IMR-90 (cell line): ENCODE measurements around the gene ME1. TPM values are rescaled to one million over a fixed set of nuclear protein-coding genes. Genes with fewer than 3 reads are reported as not detected.

Source experiments
- ATAC-seq: fragments of 200-7000 bp; cut with Tn5 transposase; 2 replicates; pipeline ENCODE4 v1.9.1; 2020; ENCODE audit warnings: low read depth, mild to moderate bottlenecking, moderate library complexity
- BruUV-seq: library from RNA; stranded (reverse); fragments of 400-500 nt; replicated peaks from 2 replicates; lab custom pipeline; 2021; lab: Mats Ljungman, UMichigan
- CTCF ChIA-PET: fragments of 300-600 bp; formaldehyde crosslinking; extraction: SDS; loops from one replicate; lab custom pipeline; 2021; ENCODE audit warnings: antibody characterized with exemption; lab: Yijun Ruan, JAX
- POLR2A ChIA-PET: fragments of 300-600 bp; sonication (Branson Sonifier 250); formaldehyde crosslinking; loops from one replicate; lab custom pipeline; 2022; ENCODE audit warnings: antibody characterized with exemption; ENCODE audit not compliant: unreplicated experiment; lab: Charles Lee
- DNase-seq: peaks from one replicate; pipeline ENCODE4 v3.0.0; 2013
- H2AFZ ChIP-seq: replicated peaks from 2 replicates; pipeline ENCODE3; 2013; ENCODE audit warnings: low read length, mild to moderate bottlenecking; ENCODE audit not compliant: poor library complexity
- H2AK5ac ChIP-seq: 2 replicates; pipeline ENCODE4 v1.6.1; 2013; ENCODE audit warnings: low read depth, low read length, inconsistent platforms
- H2AK9ac ChIP-seq: replicated peaks from 2 replicates; pipeline ENCODE3; 2013; ENCODE audit warnings: mild to moderate bottlenecking, low read depth, low read length, moderate library complexity; ENCODE audit not compliant: poor library complexity
- H2BK120ac ChIP-seq: 2 replicates; pipeline ENCODE4 v1.6.1; 2013; ENCODE audit warnings: low read depth, low read length, inconsistent platforms
- H2BK15ac ChIP-seq: 3 replicates; pipeline ENCODE4 v1.6.1; 2013; ENCODE audit warnings: low read depth, low read length, inconsistent platforms
- H2BK20ac ChIP-seq: 2 replicates; pipeline ENCODE4 v1.6.1; 2013; ENCODE audit warnings: low read depth, mild to moderate bottlenecking, inconsistent platforms, low read length, moderate library complexity
- H2BK5ac ChIP-seq: 2 replicates; pipeline ENCODE4 v1.6.1; 2013; ENCODE audit warnings: mild to moderate bottlenecking, low read depth, low read length, inconsistent platforms; ENCODE audit not compliant: poor library complexity, severe bottlenecking
- H3K14ac ChIP-seq: replicated peaks from 2 replicates; pipeline ENCODE4 v1.6.1; 2013; ENCODE audit warnings: low read depth, low read length, inconsistent platforms
- H3K18ac ChIP-seq: 2 replicates; pipeline ENCODE4 v1.6.1; 2013; ENCODE audit warnings: low read depth, low read length, control low read depth
- H3K23ac ChIP-seq: 2 replicates; pipeline ENCODE4 v1.6.1; 2013; ENCODE audit warnings: low read depth, low read length, inconsistent platforms
- H3K27ac ChIP-seq: 2 replicates; pipeline ENCODE4 v1.5.1; 2013; ENCODE audit warnings: mild to moderate bottlenecking, control low read depth, low read length; ENCODE audit not compliant: insufficient read depth
- H3K27me3 ChIP-seq: 2 replicates; pipeline ENCODE4 v1.6.1; 2013; ENCODE audit warnings: low read length; ENCODE audit not compliant: control insufficient read depth, insufficient read depth
- H3K36me3 ChIP-seq: 2 replicates; pipeline ENCODE4 v1.6.1; 2013; ENCODE audit warnings: low read length, mixed read lengths; ENCODE audit not compliant: control insufficient read depth, insufficient read depth
- H3K4ac ChIP-seq: 2 replicates; pipeline ENCODE4 v1.6.1; 2013; ENCODE audit warnings: low read depth, low read length, inconsistent platforms
- H3K4me1 ChIP-seq: 2 replicates; pipeline ENCODE4 v1.6.1; 2013; ENCODE audit warnings: low read length, mixed read lengths; ENCODE audit not compliant: control insufficient read depth, insufficient read depth
- H3K4me2 ChIP-seq: 2 replicates; pipeline ENCODE4 v1.6.1; 2013; ENCODE audit warnings: low read depth, mild to moderate bottlenecking, control low read depth, low read length, moderate library complexity
- H3K4me3 ChIP-seq: 2 replicates; pipeline ENCODE4 v1.5.1; 2013; ENCODE audit warnings: low read depth, mild to moderate bottlenecking, control low read depth, low read length, moderate library complexity; ENCODE audit not compliant: insufficient read depth
- H3K56ac ChIP-seq: 2 replicates; pipeline ENCODE4 v1.6.1; 2013; ENCODE audit warnings: low read length, inconsistent platforms; ENCODE audit not compliant: insufficient read depth; ENCODE audit errors: extremely low read depth
- H3K79me1 ChIP-seq, 2 experiments: 2 replicates each; pipeline ENCODE4 v1.6.1; 2013; ENCODE audit warnings: low read length in 2 of 2, inconsistent platforms in 1 of 2, low read depth in 1 of 2
- H3K9ac ChIP-seq: 2 replicates; pipeline ENCODE4 v1.6.1; 2013; ENCODE audit warnings: low read depth, low read length, control low read depth
- H3K9me1 ChIP-seq: 2 replicates; pipeline ENCODE4 v1.6.1; 2013; ENCODE audit warnings: low read length, inconsistent platforms; ENCODE audit not compliant: insufficient read depth
- H3K9me3 ChIP-seq: 2 replicates; pipeline ENCODE4 v1.6.1; 2013; ENCODE audit warnings: low read length; ENCODE audit not compliant: control insufficient read depth, insufficient read depth
- H4K20me1 ChIP-seq: 2 replicates; pipeline ENCODE4 v1.6.1; 2013; ENCODE audit warnings: low read length, inconsistent platforms; ENCODE audit not compliant: insufficient read depth
- H4K5ac ChIP-seq: 2 replicates; pipeline ENCODE4 v1.6.1; 2013; ENCODE audit warnings: mild to moderate bottlenecking, low read depth, low read length, control low read depth
- H4K8ac ChIP-seq, 2 experiments: 2 replicates each; pipeline ENCODE4 v1.6.1; 2013; ENCODE audit warnings: low read depth in 2 of 2, low read length in 2 of 2, control low read depth in 1 of 2, inconsistent platforms in 1 of 2
- H4K91ac ChIP-seq: 2 replicates; pipeline ENCODE4 v1.6.1; 2013; ENCODE audit warnings: low read depth, low read length, inconsistent platforms; ENCODE audit not compliant: insufficient read depth
- CEBPB ChIP-seq: IDR thresholded peaks from 2 replicates; pipeline ENCODE4 v1.6.1; 2012; ENCODE audit warnings: low read depth, low read length, improper control_type of control experiment
- MXI1 ChIP-seq: IDR thresholded peaks from 2 replicates; pipeline ENCODE4 v1.6.1; 2012; ENCODE audit warnings: low read depth, mild to moderate bottlenecking, low read length, moderate library complexity, borderline replicate concordance
- WGBS, 2 experiments: methylation state at CpG; one replicate each; pipeline versions ENCODE4 v1.1.5 to v1.1.7; 2013; ENCODE audit warnings: missing lambda C conversion rate in 2 of 2; ENCODE audit not compliant: insufficient read length in 1 of 2; ENCODE audit errors: extremely low coverage in 2 of 2; 5-methylcytosine and 5-hydroxymethylcytosine counted together
- dilution Hi-C: fragments of 300-500 bp; cut with HindIII; formaldehyde crosslinking; loops from one replicate; pipeline ENCODE4 v1.14.3; 2018; ENCODE audit warnings: low sequenced_read_pairs; ENCODE audit not compliant: unreplicated experiment
- in situ Hi-C: fragments of 300-500 bp; cut with MboI; formaldehyde crosslinking; loops from 3 replicates; pipeline ENCODE4 v1.14.3; 2019; ENCODE audit warnings: low sequenced_read_pairs, inconsistent platforms, mixed read lengths
- intact Hi-C: fragments of 100-400 bp; cut with micrococcal nuclease; formaldehyde crosslinking; loops from 2 replicates; pipeline ENCODE4 v1.10.0; 2022
- polyA plus RNA-seq, 3 experiments: library from polyadenylated mRNA; depleted of rRNA; stranded (reverse); fragments of >200 nt; gene quantifications; 2 replicates each; pipeline ENCODE4 v1.2.3, GENCODE V29; 2012; ENCODE audit warnings: low replicate concordance in 1 of 3
- total RNA-seq: library from RNA; depleted of rRNA; stranded (reverse); fragments of >200 nt; gene quantifications from 2 replicates; pipeline ENCODE4 v1.2.3, GENCODE V29; 2012

Gene ME1
- total and polyA plus RNA-seq, 2 of the 4 experiments (the other 2 are of a cell fraction): 21.5 to 24.4 TPM

- no peaks in the 10 kb centered on the region for H3K36me3 ChIP-seq
- dilution Hi-C loops (no loop called here), intact Hi-C loops (no loop called here), in situ Hi-C loops (no loop called here)
- BruUV-seq: no TSS peak
- peaks cover 2% of the 10 kb centered on the region; the same call in 1 of the 2 replicates for H3K4me1 ChIP-seq
- ChIA-PET POLR2A (no interaction called here), CTCF (no interaction called here)
- no peak overlapping the region for H3K4me2 ChIP-seq
- no peak overlapping the region for H2AK9ac ChIP-seq
- H3K27me3 ChIP-seq: no peaks in the 10 kb centered on the region
- H3K9ac ChIP-seq: no peak overlapping the region
- H3K4me3 ChIP-seq: no peak overlapping the region
- H3K14ac ChIP-seq: no peak overlapping the region
- H2BK5ac ChIP-seq: peak overlapping the region; percentile 50
- H3K23ac ChIP-seq: no peak overlapping the region
- H2BK15ac ChIP-seq: no peak overlapping the region
- H3K27ac ChIP-seq: no peak overlapping the region
- peaks cover 0 to 11% of the 10 kb centered on the region in 2 experiments; a peak in 2 of 4 replicates for H3K79me1 ChIP-seq
- H4K8ac ChIP-seq: no peak overlapping the region
- DNase-seq (peak; percentile 78), ATAC-seq (peak; percentile 56)
- no peak overlapping the region for H3K4ac ChIP-seq
- no peak overlapping the region for H2AK5ac ChIP-seq
- H3K9me3 ChIP-seq: no peaks in the 10 kb centered on the region
- WGBS, 2 experiments: no CpG with 5 or more reads among the region's 3 CpGs
- no peak overlapping the region for H4K91ac ChIP-seq
- H2BK120ac ChIP-seq: no peak overlapping the region
- H2BK20ac ChIP-seq: no peak overlapping the region
- no peak overlapping the region for H4K5ac ChIP-seq
- H3K9me1 ChIP-seq: no peaks in the 10 kb centered on the region
- H3K18ac ChIP-seq: no peak overlapping the region
- H4K20me1 ChIP-seq: no peaks in the 10 kb centered on the region
- no peak overlapping the region for H2AFZ ChIP-seq
- TF ChIP-seq CEBPB: peak; percentile 45
- TF ChIP-seq MXI1: no peak
- no peak overlapping the region for H3K56ac ChIP-seq
Observed at GRCh38 chr6:83370567-83370966, 60.3 kb downstream of the ME1 start.
